Effector memory CD4-positive, alpha-beta T cell (primary cell): Measurements from ENCODE around the gene C1orf50.
"Not testable (repeated sequence)": the region's sequence is repeated elsewhere in the genome, so short reads cannot be mapped to it uniquely, and the experiment has no call there.

Experiments used
- DNase-seq, 3 donors: peaks; one replicate each; pipeline ENCODE4 v3.0.0-alpha.2; 2020
- H3K27ac ChIP-seq: 2 replicates; pipeline ENCODE4 v1.7.0; 2013; ENCODE audit warnings: mild to moderate bottlenecking, low read length, moderate library complexity; ENCODE audit not compliant: insufficient read depth, poor library complexity, severe bottlenecking
- H3K27me3 ChIP-seq: replicated peaks from 2 replicates; pipeline ENCODE4 v1.7.0; 2013; ENCODE audit warnings: mild to moderate bottlenecking, low read length; ENCODE audit not compliant: insufficient read depth, control insufficient read depth, poor library complexity, severe bottlenecking
- H3K36me3 ChIP-seq: 2 replicates; pipeline ENCODE4 v1.7.0; 2013; ENCODE audit warnings: mild to moderate bottlenecking, low read length, moderate library complexity; ENCODE audit not compliant: control insufficient read depth, insufficient read depth
- H3K4me1 ChIP-seq: 2 replicates; pipeline ENCODE4 v1.7.0; 2013; ENCODE audit warnings: low read length, mild to moderate bottlenecking; ENCODE audit not compliant: control insufficient read depth, insufficient read depth, poor library complexity, severe bottlenecking
- H3K4me3 ChIP-seq: 2 replicates; pipeline ENCODE4 v1.7.0; 2013; ENCODE audit warnings: low read length, low read depth, mild to moderate bottlenecking; ENCODE audit not compliant: insufficient read depth, poor library complexity, severe bottlenecking
- H3K9me3 ChIP-seq: 2 replicates; pipeline ENCODE4 v1.7.0; 2013; ENCODE audit warnings: mild to moderate bottlenecking, low read length, moderate library complexity; ENCODE audit not compliant: control insufficient read depth

C1orf50 gene

GRCh38 chr1:42793824-42794223, 26.8 kb downstream of the C1orf50 start:
- DNase-seq: no peak
- Histone ChIP-seq H3K36me3 (no peaks in the 10 kb centered on the region), H3K9me3 (no peaks in the 10 kb centered on the region), H3K27me3 (no peaks in the 10 kb centered on the region), H3K4me3 (no peak overlapping the region), H3K27ac (no peak overlapping the region), H3K4me1 (no peaks in the 10 kb centered on the region)

DNA sequence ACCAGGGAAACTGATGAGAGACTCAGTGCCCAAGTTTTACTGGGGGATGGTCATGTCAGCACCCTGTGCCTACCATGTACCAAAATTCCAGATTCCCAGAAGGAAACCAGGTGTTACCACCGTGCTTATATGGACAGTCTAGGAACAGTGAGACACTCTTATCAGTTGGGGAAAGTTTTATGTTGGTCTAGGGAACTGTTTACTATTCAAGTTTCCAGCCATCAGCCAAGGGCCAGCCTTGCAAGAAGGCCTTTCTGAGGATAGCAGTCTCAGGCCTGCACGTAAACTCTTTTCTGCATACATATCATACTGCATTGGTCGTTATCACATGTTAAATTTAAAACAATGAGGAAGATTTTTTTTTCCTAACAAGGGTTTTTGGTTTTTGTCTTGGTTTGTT, 30.4 kb downstream of the C1orf50 start:
- Histone ChIP-seq H3K36me3 (no peaks in the 10 kb centered on the region), H3K4me1 (no peaks in the 10 kb centered on the region), H3K27ac (no peak overlapping the region), H3K4me3 (no peak overlapping the region), H3K27me3 (no peaks in the 10 kb centered on the region), H3K9me3 (no peaks in the 10 kb centered on the region)
- no peak for DNase-seq

DNA sequence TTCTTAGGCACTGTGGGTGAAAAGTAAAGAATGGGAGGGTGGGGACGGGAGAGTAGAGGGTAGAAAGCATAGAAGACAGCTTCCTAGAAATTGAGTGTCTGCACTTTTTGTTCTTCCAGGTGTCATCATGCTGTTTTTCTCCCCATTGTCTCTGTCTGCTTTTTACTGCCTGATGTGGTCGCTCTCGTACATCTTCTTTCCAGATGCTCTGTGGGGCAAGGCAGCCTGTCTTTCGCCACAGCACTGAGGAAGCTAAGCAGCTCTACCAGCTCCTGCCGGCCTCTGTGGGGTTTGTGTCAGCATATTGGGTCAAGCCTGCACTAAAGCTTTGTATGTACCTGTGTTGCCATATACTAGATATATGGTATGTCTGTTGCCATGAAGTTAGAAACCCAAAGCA, 30.9 kb downstream of the C1orf50 start:
- DNase-seq: no peak

GRCh38 chr1:42801832-42802473, 34.9 kb downstream of the C1orf50 start:
- Histone ChIP-seq H3K4me3 (no peak overlapping the region), H3K27me3 (no peaks in the 10 kb centered on the region), H3K9me3 (no peaks in the 10 kb centered on the region), H3K36me3 (no peaks in the 10 kb centered on the region), H3K4me1 (no peaks in the 10 kb centered on the region), H3K27ac (no peak overlapping the region)
- DNase-seq: no peak

More for the DNA sequence above, 30.9 kb downstream of the C1orf50 start:
- H3K36me3 ChIP-seq: no peaks in the 10 kb centered on the region
- H3K27me3 ChIP-seq: no peaks in the 10 kb centered on the region
- H3K9me3 ChIP-seq: no peaks in the 10 kb centered on the region
- no peak overlapping the region for H3K27ac ChIP-seq
- H3K4me3 ChIP-seq: no peak overlapping the region
- H3K4me1 ChIP-seq: no peaks in the 10 kb centered on the region

GRCh38 chr1:42806171-42806570, 39.1 kb downstream of the C1orf50 start:
- H3K4me1 ChIP-seq: no peaks in the 10 kb centered on the region
- no peak overlapping the region for H3K27ac ChIP-seq
- no peak overlapping the region for H3K4me3 ChIP-seq

GRCh38 chr1:42806593-42806992, 39.5 kb downstream of the C1orf50 start:
- no peaks in the 10 kb centered on the region for H3K9me3 ChIP-seq
- no peak overlapping the region for H3K27ac ChIP-seq
- DNase-seq: no peak
- H3K4me3 ChIP-seq: no peak overlapping the region
- no peaks in the 10 kb centered on the region for H3K36me3 ChIP-seq
- no peaks in the 10 kb centered on the region for H3K4me1 ChIP-seq
- H3K27me3 ChIP-seq: no peaks in the 10 kb centered on the region

More at GRCh38 chr1:42806171-42806570, 39.1 kb downstream of the C1orf50 start:
- DNase-seq: no peak
- H3K36me3 ChIP-seq: no peaks in the 10 kb centered on the region
- no peaks in the 10 kb centered on the region for H3K27me3 ChIP-seq
- no peaks in the 10 kb centered on the region for H3K9me3 ChIP-seq

- no peak for DNase-seq
- Histone ChIP-seq H3K36me3 (no peaks in the 10 kb centered on the region), H3K9me3 (no peaks in the 10 kb centered on the region), H3K27me3 (no peaks in the 10 kb centered on the region), H3K4me1 (no peaks in the 10 kb centered on the region), H3K27ac (no peak overlapping the region), H3K4me3 (no peak overlapping the region)
These were observed 40.1 kb downstream of the C1orf50 start for GRCh38 chr1:42807056-42807668.

DNA sequence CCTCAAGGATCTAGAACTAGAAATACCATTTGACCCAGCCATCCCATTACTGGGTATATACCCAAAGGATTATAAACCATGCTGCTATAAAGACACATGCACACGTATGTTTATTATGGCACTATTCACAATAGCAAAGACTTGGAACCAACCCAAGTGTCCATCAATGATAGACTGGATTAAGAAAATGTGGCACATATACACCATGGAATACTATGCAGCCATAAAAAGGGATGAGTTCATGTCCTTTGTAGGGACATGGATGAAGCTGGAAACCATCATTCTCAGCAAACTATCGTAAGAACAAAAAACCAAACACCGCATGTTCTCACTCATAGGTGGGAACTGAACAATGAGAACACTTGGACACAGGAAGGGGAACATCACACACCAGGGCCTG, 47.8 kb downstream of the C1orf50 start:
- H3K4me3 ChIP-seq, DNase-seq, H3K27ac ChIP-seq, H3K27me3 ChIP-seq, H3K9me3 ChIP-seq, H3K36me3 ChIP-seq: not testable (repeated sequence)
- H3K4me1 ChIP-seq: peaks cover 16% of the 10 kb centered on the region

GRCh38 chr1:42815941-42816584, 49.0 kb downstream of the C1orf50 start:
- Histone ChIP-seq H3K27ac (peak overlapping the region; percentile 92), H3K4me1 (peaks cover 16% of the 10 kb centered on the region), H3K36me3 (no peaks in the 10 kb centered on the region), H3K27me3 (no peaks in the 10 kb centered on the region), H3K9me3 (no peaks in the 10 kb centered on the region), H3K4me3 (peak overlapping the region; percentile 94)
- DNase-seq: no peak
